T-helper 2 cell treated with Interferon-gamma antibody and Interleukin-4, amounts not matched to agents 100 ng/mL and 5 ng/mL, for 36 hours (primary cell): ENCODE results near the gene SLC11A1. TPM values are rescaled to one million over a fixed set of nuclear protein-coding genes. Genes with fewer than 3 reads are reported as not detected.

Experiments
- intact Hi-C: fragments of 100-400 bp; cut with micrococcal nuclease; formaldehyde crosslinking; loops from one replicate; pipeline ENCODE4 v1.15.1; 2023
- total RNA-seq: library from RNA; stranded (reverse); gene quantifications from 2 replicates; pipeline ENCODE4 v1.2.3, GENCODE V29; 2022

SLC11A1 gene
- total RNA-seq, 1 donor from 2014 or later = 0.16 TPM

DNA sequence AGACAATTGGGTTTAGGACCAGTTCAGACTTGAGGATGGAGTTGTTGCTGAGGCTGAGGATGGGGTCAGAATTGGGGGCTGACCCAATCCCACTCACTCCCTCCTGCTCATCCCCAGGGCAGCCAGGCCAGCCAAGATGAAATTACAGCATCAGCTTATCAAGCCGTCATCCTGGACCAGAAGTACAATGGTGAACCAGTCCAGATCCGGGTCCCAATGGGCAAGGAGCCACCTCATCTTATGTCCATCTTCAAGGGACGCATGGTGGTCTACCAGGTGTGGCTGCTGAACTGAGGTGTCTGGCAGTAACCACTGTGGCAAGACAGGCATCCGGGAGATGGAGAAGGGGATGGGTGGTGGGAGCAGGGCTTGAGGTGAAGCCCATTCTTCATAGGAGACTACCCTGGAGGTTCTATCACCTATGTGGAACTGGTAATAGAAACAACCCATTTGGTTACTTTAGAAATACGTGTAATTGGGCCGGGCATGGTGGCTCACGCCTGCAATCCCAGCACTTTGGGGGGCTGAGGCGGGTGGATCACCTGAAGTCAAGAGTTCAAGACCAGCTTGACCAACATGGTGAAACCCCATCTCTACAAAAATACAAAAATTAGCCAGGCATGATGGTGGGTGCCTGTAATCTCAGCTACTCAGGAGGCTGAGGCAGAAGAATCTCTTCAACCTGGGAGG, 50.7 kb downstream of the SLC11A1 start:
- intact Hi-C loops = no loop called here

DNA sequence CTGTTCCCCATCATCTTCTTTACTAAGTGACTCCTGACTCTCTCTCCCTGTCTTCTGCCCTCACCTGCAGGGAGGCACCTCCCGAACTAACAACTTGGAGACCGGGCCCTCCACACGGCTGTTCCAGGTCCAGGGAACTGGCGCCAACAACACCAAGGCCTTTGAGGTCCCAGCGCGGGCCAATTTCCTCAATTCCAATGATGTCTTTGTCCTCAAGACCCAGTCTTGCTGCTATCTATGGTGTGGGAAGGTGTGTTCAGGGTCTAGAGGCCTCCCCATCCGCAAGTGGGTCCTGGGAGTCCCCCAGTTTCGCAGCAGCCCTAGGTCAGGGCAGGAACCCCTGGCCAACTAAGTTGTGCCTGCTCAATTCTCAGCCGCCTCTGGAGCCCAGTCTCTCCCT, 52.4 kb downstream of the SLC11A1 start:
- intact Hi-C loops = no loop called here

DNA sequence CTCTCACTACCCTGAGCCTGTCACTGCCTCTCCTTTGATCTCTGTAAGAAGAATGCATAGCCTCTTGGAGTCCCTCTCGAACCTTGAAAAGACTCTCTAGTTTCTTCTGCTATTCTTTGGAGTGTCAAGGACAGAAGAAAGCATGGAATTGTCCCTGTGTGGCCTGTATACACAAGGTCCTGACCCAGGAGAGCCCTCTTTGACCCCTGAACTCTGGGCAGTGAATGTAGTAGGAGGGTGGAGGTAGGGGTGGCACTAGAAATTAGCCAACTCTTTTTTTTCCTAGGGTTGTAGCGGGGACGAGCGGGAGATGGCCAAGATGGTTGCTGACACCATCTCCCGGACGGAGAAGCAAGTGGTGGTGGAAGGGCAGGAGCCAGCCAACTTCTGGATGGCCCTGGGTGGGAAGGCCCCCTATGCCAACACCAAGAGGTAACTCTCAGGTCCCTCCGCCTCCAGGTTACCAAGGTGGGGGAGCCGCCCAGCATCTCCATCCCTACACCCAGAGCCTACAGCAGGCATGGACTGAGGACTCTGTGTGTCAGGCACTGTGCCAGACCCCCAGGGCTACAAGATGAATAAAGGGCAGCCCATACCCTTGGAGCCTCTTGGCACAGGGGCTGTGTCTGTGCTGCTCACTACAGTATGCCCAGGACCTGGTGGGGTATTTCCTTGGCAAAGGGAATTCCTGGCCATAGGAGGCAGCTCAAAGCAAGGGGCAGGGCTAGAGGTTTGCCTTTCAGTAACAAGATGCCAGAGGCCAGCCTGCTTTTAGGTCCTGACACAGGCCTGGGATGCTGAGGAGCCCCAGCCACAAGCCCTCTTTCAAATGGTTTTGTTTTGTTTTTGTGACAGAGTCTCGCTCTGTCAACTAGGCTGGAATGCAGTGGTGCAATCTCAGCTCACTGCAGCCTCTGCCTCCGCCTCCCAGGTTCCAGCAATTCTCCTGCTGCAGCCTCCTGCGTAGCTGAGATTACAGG, 53.2 kb downstream of the SLC11A1 start:
- intact Hi-C loops = no loop called here

DNA sequence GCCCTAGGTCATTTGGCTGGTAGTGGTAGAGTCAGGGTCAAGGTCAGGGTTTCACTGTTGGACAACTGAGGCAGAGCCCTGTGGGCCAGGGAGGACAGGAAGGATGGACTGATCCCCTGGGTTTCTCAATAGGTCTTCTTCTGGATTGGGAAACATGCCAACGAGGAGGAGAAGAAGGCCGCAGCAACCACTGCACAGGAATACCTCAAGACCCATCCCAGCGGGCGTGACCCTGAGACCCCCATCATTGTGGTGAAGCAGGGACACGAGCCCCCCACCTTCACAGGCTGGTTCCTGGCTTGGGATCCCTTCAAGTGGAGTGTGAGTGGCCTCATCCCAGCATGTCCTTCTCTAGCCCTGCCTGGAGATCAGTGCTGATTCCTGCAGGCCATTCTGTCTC, 54.9 kb downstream of the SLC11A1 start:
- intact Hi-C loops = no loop called here

DNA sequence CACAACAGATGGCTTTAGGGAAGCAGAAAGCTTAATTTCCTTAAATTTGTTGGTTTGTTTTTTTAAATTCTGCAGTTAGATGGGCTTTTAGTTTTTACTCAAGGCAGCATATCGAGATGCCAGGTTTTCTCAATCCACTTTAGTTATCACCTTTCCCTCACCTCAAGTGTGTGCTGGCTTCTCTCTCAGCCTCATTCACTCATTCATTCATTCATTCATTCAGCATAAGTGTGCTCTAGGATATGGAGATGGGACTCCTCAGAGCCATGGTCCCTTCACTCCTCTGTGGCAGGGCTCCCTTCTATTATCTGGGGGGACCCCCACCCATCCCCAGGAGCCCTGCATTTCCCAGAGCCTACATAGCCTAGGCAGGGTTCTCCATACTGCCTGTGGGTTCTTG, 55.9 kb downstream of the SLC11A1 start:
- intact Hi-C loops = no loop called here

DNA sequence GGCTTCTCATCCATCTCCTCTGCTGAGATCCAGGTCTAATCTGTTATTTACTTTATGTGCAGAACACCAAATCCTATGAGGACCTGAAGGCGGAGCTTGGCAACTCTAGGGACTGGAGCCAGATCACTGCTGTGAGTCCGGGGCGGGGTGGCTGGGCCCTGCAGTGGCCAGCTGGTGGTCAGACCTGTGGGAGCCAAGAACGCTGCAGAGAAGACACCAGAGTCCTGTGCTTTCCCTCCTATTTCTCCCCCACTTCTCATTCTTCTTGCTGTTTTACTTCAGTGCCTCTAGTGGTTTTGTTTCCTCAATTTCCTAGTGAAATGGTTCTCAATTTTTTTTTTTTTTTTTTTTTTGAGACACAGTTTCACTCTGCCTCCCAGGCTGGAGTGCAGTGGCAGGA, 56.5 kb downstream of the SLC11A1 start:
- intact Hi-C loops = no loop called here

DNA sequence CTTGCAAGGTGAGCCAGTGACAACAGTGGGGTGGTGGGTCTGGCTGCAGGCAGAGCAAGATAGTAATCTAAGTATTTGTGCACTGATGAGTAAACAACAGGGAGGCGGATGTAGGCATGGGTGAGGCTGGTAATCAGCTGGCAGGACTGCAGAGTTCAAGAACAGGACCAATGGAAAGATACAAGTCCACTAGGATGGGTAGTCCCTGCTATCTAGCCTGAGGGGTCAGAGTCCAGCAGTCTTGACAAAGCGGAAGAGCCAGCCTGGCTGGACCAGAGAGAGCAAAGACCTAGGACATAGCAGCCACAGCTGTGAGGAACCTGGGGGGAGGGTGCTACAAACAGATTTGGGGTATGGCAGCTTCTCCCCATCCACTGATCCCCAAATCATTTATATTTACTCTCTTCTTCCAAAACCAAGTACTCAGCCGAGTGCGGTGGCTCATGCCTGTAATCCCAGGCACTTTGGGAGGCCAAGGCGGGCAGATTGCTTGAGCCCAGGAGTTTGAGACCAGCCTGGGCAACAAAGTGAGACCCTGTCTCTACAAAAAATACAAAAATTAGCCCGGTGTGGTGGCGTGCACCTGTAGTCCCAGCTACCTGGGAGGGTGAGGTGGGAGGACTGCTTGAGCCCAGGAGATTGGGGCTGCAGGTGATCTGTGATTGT, 62.8 kb downstream of the SLC11A1 start:
- intact Hi-C loops = no loop called here

DNA sequence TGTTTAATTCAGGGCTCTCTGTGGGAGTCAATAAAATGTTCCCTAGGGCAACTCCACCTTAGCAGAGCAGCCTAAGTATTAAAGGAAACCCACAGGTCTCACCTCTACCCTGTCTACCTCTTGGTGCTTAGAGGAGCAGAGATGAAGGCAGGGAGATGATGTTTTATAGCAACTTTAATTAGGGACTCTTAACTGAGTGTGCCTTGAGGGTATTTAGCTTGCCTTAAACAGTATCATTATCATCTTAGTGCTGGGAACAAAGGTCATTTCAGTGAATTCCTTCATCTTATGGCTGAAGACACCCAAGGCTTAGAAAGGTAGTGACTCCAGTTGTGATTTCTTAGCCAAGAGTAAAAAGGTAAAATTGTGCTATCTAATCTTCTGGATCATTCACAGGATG, 63.5 kb downstream of the SLC11A1 start:
- intact Hi-C loops = no loop called here

Other genes starting within 250 kb of the SLC11A1 start
- 1.6 and 2.0 TPM in 2 replicates for gene CXCR1, start 215.3 kb upstream of the SLC11A1 start, total RNA-seq
- gene ARPC2, start 165.1 kb upstream of the SLC11A1 start, total RNA-seq = 785 and 788 TPM in 2 replicates
- 0.86 and 0.91 TPM in 2 replicates for gene GPBAR1, start 121.3 kb upstream of the SLC11A1 start, total RNA-seq
- gene AAMP, start 112.1 kb upstream of the SLC11A1 start, total RNA-seq = 54.4 and 59.4 TPM in 2 replicates
- 26.3 and 27.7 TPM in 2 replicates for gene PNKD, start 111.8 kb upstream of the SLC11A1 start, total RNA-seq
- 86.1 and 89.3 TPM in 2 replicates for gene TMBIM1, start 89.8 kb upstream of the SLC11A1 start, total RNA-seq
- not detected in 2 replicates for gene CATIP, start 25.4 kb upstream of the SLC11A1 start, total RNA-seq
- 204 and 207 TPM in 2 replicates for gene CTDSP1, start 17.6 kb downstream of the SLC11A1 start, total RNA-seq
- gene VIL1, start 36.9 kb downstream of the SLC11A1 start, total RNA-seq = not detected in 2 replicates
- gene USP37, start 186.1 kb downstream of the SLC11A1 start, total RNA-seq = 32.2 and 34.1 TPM in 2 replicates
- 91.7 and 95.5 TPM in 2 replicates for gene CNOT9, start 186.6 kb downstream of the SLC11A1 start, total RNA-seq
- 0.30 and 0.48 TPM in 2 replicates for gene PLCD4, start 225.6 kb downstream of the SLC11A1 start, total RNA-seq